ENCODE data around the gene TRAPPC14. TPM values are rescaled to one million over a fixed set of nuclear protein-coding genes. Genes with fewer than 3 reads are reported as not detected.

TRAPPC14 gene
- total and polyA plus RNA-seq, 10 of the 15 experiments (the other 5 are each of a cell fraction or from before 2014, with no cell fraction given) = 0.21 to 24.7 (median 7.5) TPM

DNA sequence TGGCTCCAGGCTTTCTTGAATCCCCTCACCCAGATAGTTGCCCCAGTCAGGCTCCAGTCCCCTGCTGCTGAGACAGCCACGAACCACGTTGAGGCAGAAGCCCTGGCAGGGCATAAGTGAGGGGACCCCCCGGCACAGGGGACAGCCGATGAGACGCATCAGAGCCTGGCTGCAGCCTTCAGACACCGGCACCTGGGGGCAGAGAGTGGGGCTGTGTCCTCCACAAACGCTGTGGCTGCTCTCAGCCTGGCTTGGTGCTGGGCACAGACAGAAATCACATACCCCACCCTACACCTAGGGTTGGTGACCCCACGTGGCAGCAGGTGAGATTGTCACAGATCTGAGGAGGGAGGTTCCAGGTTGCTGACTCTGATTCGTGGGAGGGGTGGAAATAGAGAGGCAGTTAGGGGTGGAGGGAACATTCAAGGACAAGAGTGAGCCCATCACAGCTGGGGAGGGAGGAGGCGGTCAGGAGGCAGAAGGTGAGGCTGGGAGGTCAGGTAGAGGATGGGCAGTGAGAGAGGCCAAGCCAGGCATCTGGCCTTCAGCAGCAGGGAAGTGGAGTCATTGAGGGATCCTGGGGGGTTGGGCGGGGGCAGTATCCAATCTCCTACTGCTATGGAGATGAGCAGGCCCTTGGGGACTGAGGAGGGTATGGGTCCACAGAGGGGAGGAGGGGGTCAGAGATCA, 15.4 kb upstream of the TRAPPC14 start:
- 61% methylated on average over 11 of the region's 11 CpGs for WGBS (ENCODE audit: insufficient coverage, insufficient replicate concordance, low lambda C conversion rate, missing lambda C conversion rate)
- intact Hi-C loops (cut with micrococcal nuclease; ENCODE audit: unreplicated experiment) = no loop called here
- no peak for DNase-seq (ENCODE audit: low read depth, low spot score)
- TF ChIP-seq, protein P1, sequence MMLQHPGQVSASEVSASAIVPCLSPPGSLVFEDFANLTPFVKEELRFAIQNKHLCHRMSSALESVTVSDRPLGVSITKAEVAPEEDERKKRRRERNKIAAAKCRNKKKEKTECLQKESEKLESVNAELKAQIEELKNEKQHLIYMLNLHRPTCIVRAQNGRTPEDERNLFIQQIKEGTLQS (IDR thresholded peaks at IDR 0.05; ENCODE audit: borderline replicate concordance, extremely low read depth, low read depth, low read length) = no peak
- TF ChIP-seq NFIC (IDR thresholded peaks at IDR 0.05; ENCODE audit: low read depth, low read length) = no peak
- TF ChIP-seq, protein P2, sequence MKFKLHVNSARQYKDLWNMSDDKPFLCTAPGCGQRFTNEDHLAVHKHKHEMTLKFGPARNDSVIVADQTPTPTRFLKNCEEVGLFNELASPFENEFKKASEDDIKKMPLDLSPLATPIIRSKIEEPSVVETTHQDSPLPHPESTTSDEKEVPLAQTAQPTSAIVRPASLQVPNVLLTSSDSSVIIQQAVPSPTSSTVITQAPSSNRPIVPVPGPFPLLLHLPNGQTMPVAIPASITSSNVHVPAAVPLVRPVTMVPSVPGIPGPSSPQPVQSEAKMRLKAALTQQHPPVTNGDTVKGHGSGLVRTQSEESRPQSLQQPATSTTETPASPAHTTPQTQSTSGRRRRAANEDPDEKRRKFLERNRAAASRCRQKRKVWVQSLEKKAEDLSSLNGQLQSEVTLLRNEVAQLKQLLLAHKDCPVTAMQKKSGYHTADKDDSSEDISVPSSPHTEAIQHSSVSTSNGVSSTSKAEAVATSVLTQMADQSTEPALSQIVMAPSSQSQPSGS (IDR thresholded peaks at IDR 0.05; ENCODE audit: low read length) = no peak
- TF ChIP-seq NR2F1 (conservative IDR thresholded peaks at IDR 0.05) = no peak
- TF ChIP-seq HDAC2 (IDR thresholded peaks at IDR 0.05) = no peak
- TF ChIP-seq TARDBP (IDR thresholded peaks at IDR 0.05; ENCODE audit: borderline replicate concordance) = no peak
- TF ChIP-seq, protein P3, sequence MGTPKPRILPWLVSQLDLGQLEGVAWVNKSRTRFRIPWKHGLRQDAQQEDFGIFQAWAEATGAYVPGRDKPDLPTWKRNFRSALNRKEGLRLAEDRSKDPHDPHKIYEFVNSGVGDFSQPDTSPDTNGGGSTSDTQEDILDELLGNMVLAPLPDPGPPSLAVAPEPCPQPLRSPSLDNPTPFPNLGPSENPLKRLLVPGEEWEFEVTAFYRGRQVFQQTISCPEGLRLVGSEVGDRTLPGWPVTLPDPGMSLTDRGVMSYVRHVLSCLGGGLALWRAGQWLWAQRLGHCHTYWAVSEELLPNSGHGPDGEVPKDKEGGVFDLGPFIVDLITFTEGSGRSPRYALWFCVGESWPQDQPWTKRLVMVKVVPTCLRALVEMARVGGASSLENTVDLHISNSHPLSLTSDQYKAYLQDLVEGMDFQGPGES (IDR thresholded peaks at IDR 0.05) = no peak
- TF ChIP-seq JUNB (IDR thresholded peaks at IDR 0.05) = no peak
- TF ChIP-seq NFYA (IDR thresholded peaks at IDR 0.05; ENCODE audit: borderline replicate concordance, low read depth, low read length) = no peak
- TF ChIP-seq ZSCAN29 (IDR thresholded peaks at IDR 0.05) = no peak
- no peak for TF ChIP-seq MYB (IDR thresholded peaks at IDR 0.05; ENCODE audit: borderline replicate concordance, low read depth, low read length)
- TF ChIP-seq, protein P4, sequence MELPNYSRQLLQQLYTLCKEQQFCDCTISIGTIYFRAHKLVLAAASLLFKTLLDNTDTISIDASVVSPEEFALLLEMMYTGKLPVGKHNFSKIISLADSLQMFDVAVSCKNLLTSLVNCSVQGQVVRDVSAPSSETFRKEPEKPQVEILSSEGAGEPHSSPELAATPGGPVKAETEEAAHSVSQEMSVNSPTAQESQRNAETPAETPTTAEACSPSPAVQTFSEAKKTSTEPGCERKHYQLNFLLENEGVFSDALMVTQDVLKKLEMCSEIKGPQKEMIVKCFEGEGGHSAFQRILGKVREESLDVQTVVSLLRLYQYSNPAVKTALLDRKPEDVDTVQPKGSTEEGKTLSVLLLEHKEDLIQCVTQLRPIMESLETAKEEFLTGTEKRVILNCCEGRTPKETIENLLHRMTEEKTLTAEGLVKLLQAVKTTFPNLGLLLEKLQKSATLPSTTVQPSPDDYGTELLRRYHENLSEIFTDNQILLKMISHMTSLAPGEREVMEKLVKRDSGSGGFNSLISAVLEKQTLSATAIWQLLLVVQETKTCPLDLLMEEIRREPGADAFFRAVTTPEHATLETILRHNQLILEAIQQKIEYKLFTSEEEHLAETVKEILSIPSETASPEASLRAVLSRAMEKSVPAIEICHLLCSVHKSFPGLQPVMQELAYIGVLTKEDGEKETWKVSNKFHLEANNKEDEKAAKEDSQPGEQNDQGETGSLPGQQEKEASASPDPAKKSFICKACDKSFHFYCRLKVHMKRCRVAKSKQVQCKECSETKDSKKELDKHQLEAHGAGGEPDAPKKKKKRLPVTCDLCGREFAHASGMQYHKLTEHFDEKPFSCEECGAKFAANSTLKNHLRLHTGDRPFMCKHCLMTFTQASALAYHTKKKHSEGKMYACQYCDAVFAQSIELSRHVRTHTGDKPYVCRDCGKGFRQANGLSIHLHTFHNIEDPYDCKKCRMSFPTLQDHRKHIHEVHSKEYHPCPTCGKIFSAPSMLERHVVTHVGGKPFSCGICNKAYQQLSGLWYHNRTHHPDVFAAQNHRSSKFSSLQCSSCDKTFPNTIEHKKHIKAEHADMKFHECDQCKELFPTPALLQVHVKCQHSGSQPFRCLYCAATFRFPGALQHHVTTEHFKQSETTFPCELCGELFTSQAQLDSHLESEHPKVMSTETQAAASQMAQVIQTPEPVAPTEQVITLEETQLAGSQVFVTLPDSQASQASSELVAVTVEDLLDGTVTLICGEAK (IDR thresholded peaks at IDR 0.05; ENCODE audit: borderline replicate concordance) = no peak
- TF ChIP-seq BMI1 (IDR thresholded peaks at IDR 0.05; ENCODE audit: borderline replicate concordance) = no peak
- TF ChIP-seq, protein P5, sequence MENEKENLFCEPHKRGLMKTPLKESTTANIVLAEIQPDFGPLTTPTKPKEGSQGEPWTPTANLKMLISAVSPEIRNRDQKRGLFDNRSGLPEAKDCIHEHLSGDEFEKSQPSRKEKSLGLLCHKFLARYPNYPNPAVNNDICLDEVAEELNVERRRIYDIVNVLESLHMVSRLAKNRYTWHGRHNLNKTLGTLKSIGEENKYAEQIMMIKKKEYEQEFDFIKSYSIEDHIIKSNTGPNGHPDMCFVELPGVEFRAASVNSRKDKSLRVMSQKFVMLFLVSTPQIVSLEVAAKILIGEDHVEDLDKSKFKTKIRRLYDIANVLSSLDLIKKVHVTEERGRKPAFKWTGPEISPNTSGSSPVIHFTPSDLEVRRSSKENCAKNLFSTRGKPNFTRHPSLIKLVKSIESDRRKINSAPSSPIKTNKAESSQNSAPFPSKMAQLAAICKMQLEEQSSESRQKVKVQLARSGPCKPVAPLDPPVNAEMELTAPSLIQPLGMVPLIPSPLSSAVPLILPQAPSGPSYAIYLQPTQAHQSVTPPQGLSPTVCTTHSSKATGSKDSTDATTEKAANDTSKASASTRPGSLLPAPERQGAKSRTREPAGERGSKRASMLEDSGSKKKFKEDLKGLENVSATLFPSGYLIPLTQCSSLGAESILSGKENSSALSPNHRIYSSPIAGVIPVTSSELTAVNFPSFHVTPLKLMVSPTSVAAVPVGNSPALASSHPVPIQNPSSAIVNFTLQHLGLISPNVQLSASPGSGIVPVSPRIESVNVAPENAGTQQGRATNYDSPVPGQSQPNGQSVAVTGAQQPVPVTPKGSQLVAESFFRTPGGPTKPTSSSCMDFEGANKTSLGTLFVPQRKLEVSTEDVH (IDR thresholded peaks at IDR 0.05; ENCODE audit: low read depth, partially characterized antibody) = no peak

More for the DNA sequence above, 15.4 kb upstream of the TRAPPC14 start:
- Histone ChIP-seq H3K79me2 (ENCODE audit: control insufficient read depth, insufficient read depth, low read length) (no peaks in the 10 kb centered on the region), H4K20me1 (ENCODE audit: control insufficient read depth, insufficient read depth) (no peaks in the 10 kb centered on the region), H3K4me1 (ENCODE audit: control insufficient read depth, insufficient read depth, low read length) (peaks cover 29% of the 10 kb centered on the region), H3K27ac (ENCODE audit: control insufficient read depth, insufficient read depth) (no peak overlapping the region), H3K36me3 (ENCODE audit: control insufficient read depth in 2 of 2, insufficient read depth in 2 of 2, low read length in 1 of 2) (no peaks in the 10 kb centered on the region), H2AFZ (ENCODE audit: control insufficient read depth, low read depth, low read length) (no peak overlapping the region), H3K27me3 (replicated peaks in 1 of 2; ENCODE audit: control insufficient read depth in 2 of 2, insufficient read depth in 2 of 2, low read length in 1 of 2) (peaks cover 0 to 4% of the 10 kb centered on the region in 2 experiments; a peak in 2 of 4 replicates), H3K9ac (ENCODE audit: control insufficient read depth, insufficient read depth, low read length) (no peak overlapping the region), H3K4me3 (no peak overlapping the region), H3K9me3 (replicated peaks; ENCODE audit: control insufficient read depth, insufficient read depth, low read length) (no peaks in the 10 kb centered on the region), H3K4me2 (ENCODE audit: control insufficient read depth, insufficient read depth) (no peak overlapping the region)
- ATAC-seq (no peak), FAIRE-seq (no peak)
- no TSS peak for BruUV-seq (replicated peaks)
- ChIA-PET SMC1A (ENCODE audit: uncharacterized antibody, unreplicated experiment) (no interaction called here), CTCF (no interaction called here), RAD21 (ENCODE audit: unreplicated experiment) (no interaction called here), POLR2A (interaction anchor here (0.6 kb wide), 1 partner anchor 10 kb away, joined by 7 read pairs; no protein-coding TSS in a partner anchor)
- in situ Hi-C loops (cut with MboI) = no loop called here

Measured in GM12878 (cell line).